ENCODE results near the gene ZNF385D. TPM values are rescaled to one million over a fixed set of nuclear protein-coding genes. Genes with fewer than 3 reads are reported as not detected.

Gene ZNF385D
- total and polyA plus RNA-seq, 2 experiments from 2014 or later = 2.7 to 12.3 TPM

DNA sequence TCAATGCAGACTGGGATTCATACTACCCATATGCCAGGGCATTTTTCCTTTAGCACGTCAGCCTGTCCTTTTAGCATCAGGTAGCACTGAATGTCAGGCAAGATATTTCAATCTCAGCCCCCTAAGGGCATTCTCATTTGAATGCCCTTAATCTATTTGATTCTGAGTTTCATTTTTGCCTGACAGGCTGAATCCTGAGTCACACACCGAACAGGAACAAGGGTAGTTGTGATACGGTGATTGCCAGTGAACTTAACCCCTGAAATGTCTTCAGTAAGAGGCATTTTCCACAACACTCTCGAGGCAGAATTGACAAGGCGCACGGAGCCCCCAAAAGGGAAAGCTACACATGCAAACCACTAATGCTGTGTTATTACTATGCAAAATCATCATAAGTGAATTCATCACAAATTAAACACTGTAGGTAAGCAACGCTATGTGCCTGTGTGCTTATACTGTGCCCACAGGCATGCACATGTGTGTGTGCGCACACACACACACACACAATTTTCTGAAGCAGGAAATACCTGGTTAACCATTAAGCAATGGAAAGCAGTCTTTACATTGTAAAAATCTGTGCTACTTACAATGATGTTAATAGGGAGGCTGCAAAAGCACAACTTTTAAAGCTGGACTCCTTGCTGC lies 130.4 kb downstream of the ZNF385D start:
- Histone ChIP-seq H3K27ac (ENCODE audit: low read depth) (no peak overlapping the region), H3K36me3 (ENCODE audit: insufficient read depth) (no peaks in the 10 kb centered on the region), H3K9me2 (ENCODE audit: insufficient read depth) (no peaks in the 10 kb centered on the region; the same call in 1 of the 2 replicates), H3K79me2 (replicated peaks; ENCODE audit: insufficient read depth) (no peaks in the 10 kb centered on the region), H3K4me3 (no peak overlapping the region), H3K4me2 (no peak overlapping the region), H4K20me1 (replicated peaks; ENCODE audit: insufficient read depth) (no peaks in the 10 kb centered on the region), H2AFZ (no peak overlapping the region), H3K27me3 (ENCODE audit: insufficient read depth) (no peaks in the 10 kb centered on the region), H3K4me1 (ENCODE audit: insufficient read depth) (peaks cover 5% of the 10 kb centered on the region; the same call in 1 of the 2 replicates), H3F3A (replicated peaks; ENCODE audit: low read depth) (no peaks in the 10 kb centered on the region)
- DNase-seq (ENCODE audit: low spot score) (no peak), ATAC-seq (no peak)
- Mint-ChIP-seq H3K27ac (peak overlapping the region; percentile 59), H3K9me3 (no peaks in the 10 kb centered on the region), H3K4me1 (peaks cover 18% of the 10 kb centered on the region), H3K27me3 (ENCODE audit: insufficient read depth, low read depth, poor library complexity) (no peaks in the 10 kb centered on the region), H3K4me3 (no peak overlapping the region), H3K36me3 (ENCODE audit: low read depth) (no peaks in the 10 kb centered on the region)
- no peak for TF ChIP-seq ZNF331 (CRISPR knock-in tag; IDR thresholded peaks at IDR 0.05; ENCODE audit: low read depth)

- Histone ChIP-seq H3F3A (replicated peaks; ENCODE audit: low read depth) (no peaks in the 10 kb centered on the region), H3K4me2 (no peak overlapping the region), H3K36me3 (ENCODE audit: insufficient read depth) (no peaks in the 10 kb centered on the region), H4K20me1 (replicated peaks; ENCODE audit: insufficient read depth) (no peaks in the 10 kb centered on the region), H3K9me2 (ENCODE audit: insufficient read depth) (0 out of 2 replicates have a peak, but pooled peaks cover 3% of the 10 kb centered on the region), H3K79me2 (replicated peaks; ENCODE audit: insufficient read depth) (no peaks in the 10 kb centered on the region), H3K27ac (ENCODE audit: low read depth) (no peak overlapping the region), H3K4me3 (no peak overlapping the region), H3K4me1 (ENCODE audit: insufficient read depth) (peaks cover 11% of the 10 kb centered on the region; the same call in 1 of the 2 replicates), H3K27me3 (ENCODE audit: insufficient read depth) (no peaks in the 10 kb centered on the region), H2AFZ (no peak overlapping the region)
- H3K4me1 Mint-ChIP-seq = peaks cover 30% of the 10 kb centered on the region
- ATAC-seq (no peak), DNase-seq (ENCODE audit: low spot score) (no peak)
- H3K27me3 Mint-ChIP-seq (ENCODE audit: insufficient read depth, low read depth, poor library complexity) = no peaks in the 10 kb centered on the region
- no peaks in the 10 kb centered on the region for H3K9me3 Mint-ChIP-seq
- no peak overlapping the region for H3K4me3 Mint-ChIP-seq
- no peak overlapping the region for H3K27ac Mint-ChIP-seq
- TF ChIP-seq ZNF462 (CRISPR knock-in tag; IDR thresholded peaks at IDR 0.05) = no peak
- TF ChIP-seq EZH2 (IDR thresholded peaks at IDR 0.05; ENCODE audit: low read depth, unreplicated experiment) = no peak
- TF ChIP-seq, protein P1, sequence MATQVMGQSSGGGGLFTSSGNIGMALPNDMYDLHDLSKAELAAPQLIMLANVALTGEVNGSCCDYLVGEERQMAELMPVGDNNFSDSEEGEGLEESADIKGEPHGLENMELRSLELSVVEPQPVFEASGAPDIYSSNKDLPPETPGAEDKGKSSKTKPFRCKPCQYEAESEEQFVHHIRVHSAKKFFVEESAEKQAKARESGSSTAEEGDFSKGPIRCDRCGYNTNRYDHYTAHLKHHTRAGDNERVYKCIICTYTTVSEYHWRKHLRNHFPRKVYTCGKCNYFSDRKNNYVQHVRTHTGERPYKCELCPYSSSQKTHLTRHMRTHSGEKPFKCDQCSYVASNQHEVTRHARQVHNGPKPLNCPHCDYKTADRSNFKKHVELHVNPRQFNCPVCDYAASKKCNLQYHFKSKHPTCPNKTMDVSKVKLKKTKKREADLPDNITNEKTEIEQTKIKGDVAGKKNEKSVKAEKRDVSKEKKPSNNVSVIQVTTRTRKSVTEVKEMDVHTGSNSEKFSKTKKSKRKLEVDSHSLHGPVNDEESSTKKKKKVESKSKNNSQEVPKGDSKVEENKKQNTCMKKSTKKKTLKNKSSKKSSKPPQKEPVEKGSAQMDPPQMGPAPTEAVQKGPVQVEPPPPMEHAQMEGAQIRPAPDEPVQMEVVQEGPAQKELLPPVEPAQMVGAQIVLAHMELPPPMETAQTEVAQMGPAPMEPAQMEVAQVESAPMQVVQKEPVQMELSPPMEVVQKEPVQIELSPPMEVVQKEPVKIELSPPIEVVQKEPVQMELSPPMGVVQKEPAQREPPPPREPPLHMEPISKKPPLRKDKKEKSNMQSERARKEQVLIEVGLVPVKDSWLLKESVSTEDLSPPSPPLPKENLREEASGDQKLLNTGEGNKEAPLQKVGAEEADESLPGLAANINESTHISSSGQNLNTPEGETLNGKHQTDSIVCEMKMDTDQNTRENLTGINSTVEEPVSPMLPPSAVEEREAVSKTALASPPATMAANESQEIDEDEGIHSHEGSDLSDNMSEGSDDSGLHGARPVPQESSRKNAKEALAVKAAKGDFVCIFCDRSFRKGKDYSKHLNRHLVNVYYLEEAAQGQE (IDR thresholded peaks at IDR 0.05; ENCODE audit: unreplicated experiment) = no peak
- TF ChIP-seq ZNF114 (CRISPR knock-in tag; IDR thresholded peaks at IDR 0.05) = no peak
- no peak for TF ChIP-seq CREB1 (CRISPR knock-in tag; IDR thresholded peaks at IDR 0.05; ENCODE audit: low read depth)
- no peak for TF ChIP-seq EZH2phosphoT487 (IDR thresholded peaks at IDR 0.05; ENCODE audit: unreplicated experiment)
- no peak for TF ChIP-seq ZNF331 (CRISPR knock-in tag; IDR thresholded peaks at IDR 0.05; ENCODE audit: low read depth)
- TF ChIP-seq POLR2AphosphoS5 (IDR thresholded peaks at IDR 0.05; ENCODE audit: low read depth) = no peak
- 0 out of 3 replicates have a peak, but pooled peaks cover 3% of the 10 kb centered on the region for H3K36me3 Mint-ChIP-seq (ENCODE audit: low read depth)
These were observed 132.3 kb downstream of the ZNF385D start for GRCh38 chr3:21618695-21619094.

Measured in GM23338 (cell line).